ENCODE measurements around the gene SPEG. TPM values are rescaled to one million over a fixed set of nuclear protein-coding genes. Genes with fewer than 3 reads are reported as not detected.

Gene SPEG
- total RNA-seq, 1 donor from 2014 or later, result 71.2 TPM

DNA sequence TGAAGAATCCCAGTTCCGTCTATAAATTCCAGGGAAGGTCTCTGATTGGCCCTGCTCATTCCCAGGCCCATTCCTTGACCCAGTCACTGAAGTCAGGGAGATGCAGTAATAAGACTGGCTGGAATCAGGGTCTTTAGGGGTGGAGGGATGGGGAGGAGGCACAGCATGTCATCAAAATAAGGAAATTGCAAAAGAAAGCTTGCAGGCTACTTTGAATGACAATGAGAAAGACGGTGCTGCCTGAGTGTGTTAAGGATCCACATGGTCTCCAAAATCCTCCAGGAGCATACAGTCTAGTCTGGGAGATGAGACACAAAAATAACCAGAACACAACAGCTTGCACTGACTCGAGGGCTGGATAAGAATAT is 18.4 kb upstream of the SPEG start:
- no peak for FAIRE-seq
- no peak overlapping the region for H3K27ac Mint-ChIP-seq (ENCODE audit: unreplicated experiment)
- Histone ChIP-seq H2AFZ (ENCODE audit: low read depth, low read length) (no peak overlapping the region), H3K79me2 (ENCODE audit: insufficient read depth, low read length) (no peaks in the 10 kb centered on the region), H3K27ac (ENCODE audit: low read depth, low read length) (no peak overlapping the region), H3K27me3 (ENCODE audit: insufficient read depth, low read length) (peaks cover 3% of the 10 kb centered on the region), H3K36me3 (ENCODE audit: insufficient read depth, low read length) (no peaks in the 10 kb centered on the region), H3K9me3 (ENCODE audit: insufficient read depth, low read depth, low read length) (no peaks in the 10 kb centered on the region), H4K20me1 (ENCODE audit: insufficient read depth, low read length) (no peaks in the 10 kb centered on the region), H3K4me2 (ENCODE audit: low read length) (no peak overlapping the region), H3K4me3 (ENCODE audit: insufficient read depth, low read depth, low read length) (no peak overlapping the region), H3K9ac (ENCODE audit: low read length) (no peak overlapping the region), H3K4me1 (ENCODE audit: insufficient read depth, low read length) (peaks cover 17% of the 10 kb centered on the region)
- H3K27me3 Mint-ChIP-seq (ENCODE audit: low read depth, unreplicated experiment), result peaks cover 18% of the 10 kb centered on the region
- H3K4me1 Mint-ChIP-seq (ENCODE audit: low read depth, unreplicated experiment), result peaks cover 6% of the 10 kb centered on the region
- H3K4me3 Mint-ChIP-seq (ENCODE audit: unreplicated experiment), result no peak overlapping the region
- no peak for DNase-seq (ENCODE audit: low read depth)
- peaks cover 8% of the 10 kb centered on the region for H3K9me3 Mint-ChIP-seq (ENCODE audit: unreplicated experiment)
- no peaks in the 10 kb centered on the region for H3K36me3 Mint-ChIP-seq (ENCODE audit: low read depth, unreplicated experiment)
- TF ChIP-seq EZH2 (IDR thresholded peaks at IDR 0.05; ENCODE audit: insufficient read depth, low read length), result no peak
- TF ChIP-seq, protein P1, sequence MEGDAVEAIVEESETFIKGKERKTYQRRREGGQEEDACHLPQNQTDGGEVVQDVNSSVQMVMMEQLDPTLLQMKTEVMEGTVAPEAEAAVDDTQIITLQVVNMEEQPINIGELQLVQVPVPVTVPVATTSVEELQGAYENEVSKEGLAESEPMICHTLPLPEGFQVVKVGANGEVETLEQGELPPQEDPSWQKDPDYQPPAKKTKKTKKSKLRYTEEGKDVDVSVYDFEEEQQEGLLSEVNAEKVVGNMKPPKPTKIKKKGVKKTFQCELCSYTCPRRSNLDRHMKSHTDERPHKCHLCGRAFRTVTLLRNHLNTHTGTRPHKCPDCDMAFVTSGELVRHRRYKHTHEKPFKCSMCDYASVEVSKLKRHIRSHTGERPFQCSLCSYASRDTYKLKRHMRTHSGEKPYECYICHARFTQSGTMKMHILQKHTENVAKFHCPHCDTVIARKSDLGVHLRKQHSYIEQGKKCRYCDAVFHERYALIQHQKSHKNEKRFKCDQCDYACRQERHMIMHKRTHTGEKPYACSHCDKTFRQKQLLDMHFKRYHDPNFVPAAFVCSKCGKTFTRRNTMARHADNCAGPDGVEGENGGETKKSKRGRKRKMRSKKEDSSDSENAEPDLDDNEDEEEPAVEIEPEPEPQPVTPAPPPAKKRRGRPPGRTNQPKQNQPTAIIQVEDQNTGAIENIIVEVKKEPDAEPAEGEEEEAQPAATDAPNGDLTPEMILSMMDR (IDR thresholded peaks at IDR 0.05; ENCODE audit: insufficient read depth, low read depth, low read length), result no peak

DNA sequence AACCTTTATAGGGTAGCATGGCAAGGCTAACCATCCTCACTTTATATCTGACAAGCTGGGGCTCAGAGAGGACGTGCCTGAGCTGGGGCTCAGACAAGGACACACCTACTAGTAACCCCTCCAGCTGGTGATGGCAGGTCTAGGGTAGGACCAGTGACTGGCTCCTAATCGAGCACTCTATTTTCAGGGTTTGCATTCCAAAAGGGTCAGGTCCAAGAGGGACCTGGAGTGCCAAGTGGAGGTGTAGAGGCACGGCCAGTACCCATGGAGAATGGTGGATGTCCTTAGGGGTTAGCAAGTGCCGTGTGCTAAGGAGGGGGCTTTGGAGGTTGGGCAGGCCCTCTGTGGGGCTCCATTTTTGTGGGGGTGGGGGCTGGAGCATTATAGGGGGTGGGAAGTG is 17.7 kb upstream of the SPEG start:
- Histone ChIP-seq H2AFZ (ENCODE audit: low read depth, low read length) (no peak overlapping the region), H3K27me3 (ENCODE audit: insufficient read depth, low read length) (peaks cover 3% of the 10 kb centered on the region), H3K9ac (ENCODE audit: low read length) (no peak overlapping the region), H3K79me2 (ENCODE audit: insufficient read depth, low read length) (no peaks in the 10 kb centered on the region), H3K4me2 (ENCODE audit: low read length) (no peak overlapping the region), H3K4me1 (ENCODE audit: insufficient read depth, low read length) (peaks cover 17% of the 10 kb centered on the region), H3K27ac (ENCODE audit: low read depth, low read length) (no peak overlapping the region), H3K36me3 (ENCODE audit: insufficient read depth, low read length) (no peaks in the 10 kb centered on the region), H3K9me3 (ENCODE audit: insufficient read depth, low read depth, low read length) (no peaks in the 10 kb centered on the region), H4K20me1 (ENCODE audit: insufficient read depth, low read length) (no peaks in the 10 kb centered on the region), H3K4me3 (ENCODE audit: insufficient read depth, low read depth, low read length) (no peak overlapping the region)
- Mint-ChIP-seq H3K27ac (ENCODE audit: unreplicated experiment) (no peak overlapping the region), H3K4me3 (ENCODE audit: unreplicated experiment) (peak overlapping the region; percentile 35), H3K36me3 (ENCODE audit: low read depth, unreplicated experiment) (no peaks in the 10 kb centered on the region), H3K27me3 (ENCODE audit: low read depth, unreplicated experiment) (peaks cover 18% of the 10 kb centered on the region), H3K9me3 (ENCODE audit: unreplicated experiment) (peaks cover 5% of the 10 kb centered on the region), H3K4me1 (ENCODE audit: low read depth, unreplicated experiment) (peaks cover 6% of the 10 kb centered on the region)
- FAIRE-seq (no peak), DNase-seq (ENCODE audit: low read depth) (no peak)
- TF ChIP-seq EZH2 (IDR thresholded peaks at IDR 0.05; ENCODE audit: insufficient read depth, low read length), result no peak
- TF ChIP-seq, protein P1 (IDR thresholded peaks at IDR 0.05; ENCODE audit: insufficient read depth, low read depth, low read length), result no peak

DNA sequence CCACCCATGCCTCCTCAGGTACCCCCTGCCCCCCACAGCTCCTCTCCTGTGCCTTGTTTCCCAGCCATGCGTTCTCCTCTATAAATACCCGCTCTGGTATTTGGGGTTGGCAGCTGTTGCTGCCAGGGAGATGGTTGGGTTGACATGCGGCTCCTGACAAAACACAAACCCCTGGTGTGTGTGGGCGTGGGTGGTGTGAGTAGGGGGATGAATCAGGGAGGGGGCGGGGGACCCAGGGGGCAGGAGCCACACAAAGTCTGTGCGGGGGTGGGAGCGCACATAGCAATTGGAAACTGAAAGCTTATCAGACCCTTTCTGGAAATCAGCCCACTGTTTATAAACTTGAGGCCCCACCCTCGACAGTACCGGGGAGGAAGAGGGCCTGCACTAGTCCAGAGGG is 17.3 kb upstream of the SPEG start:
- FAIRE-seq, result no peak
- Histone ChIP-seq H3K79me2 (ENCODE audit: insufficient read depth, low read length) (no peaks in the 10 kb centered on the region), H3K27ac (ENCODE audit: low read depth, low read length) (no peak overlapping the region), H3K36me3 (ENCODE audit: insufficient read depth, low read length) (no peaks in the 10 kb centered on the region), H3K9me3 (ENCODE audit: insufficient read depth, low read depth, low read length) (no peaks in the 10 kb centered on the region), H3K9ac (ENCODE audit: low read length) (no peak overlapping the region), H3K4me2 (ENCODE audit: low read length) (no peak overlapping the region), H2AFZ (ENCODE audit: low read depth, low read length) (no peak overlapping the region), H3K4me1 (ENCODE audit: insufficient read depth, low read length) (peaks cover 17% of the 10 kb centered on the region), H4K20me1 (ENCODE audit: insufficient read depth, low read length) (no peaks in the 10 kb centered on the region), H3K27me3 (ENCODE audit: insufficient read depth, low read length) (peaks cover 3% of the 10 kb centered on the region), H3K4me3 (ENCODE audit: insufficient read depth, low read depth, low read length) (no peak overlapping the region)
- Mint-ChIP-seq H3K36me3 (ENCODE audit: low read depth, unreplicated experiment) (no peaks in the 10 kb centered on the region), H3K4me1 (ENCODE audit: low read depth, unreplicated experiment) (peaks cover 6% of the 10 kb centered on the region), H3K27me3 (ENCODE audit: low read depth, unreplicated experiment) (peaks cover 21% of the 10 kb centered on the region), H3K9me3 (ENCODE audit: unreplicated experiment) (peaks cover 5% of the 10 kb centered on the region), H3K27ac (ENCODE audit: unreplicated experiment) (no peak overlapping the region), H3K4me3 (ENCODE audit: unreplicated experiment) (no peak overlapping the region)
- DNase-seq (ENCODE audit: low read depth), result no peak
- TF ChIP-seq EZH2 (IDR thresholded peaks at IDR 0.05; ENCODE audit: insufficient read depth, low read length), result no peak
- TF ChIP-seq, protein P1 (IDR thresholded peaks at IDR 0.05; ENCODE audit: insufficient read depth, low read depth, low read length), result no peak
